Testis (tissue), 3 donors: ENCODE data around the gene GDPD5. TPM values are rescaled to one million over a fixed set of nuclear protein-coding genes. Genes with fewer than 3 reads are reported as not detected.

ENCODE experiments used
- DNase-seq: peaks from one replicate; pipeline ENCODE4 v3.0.0-alpha.2; 2019
- H3K27ac ChIP-seq, 2 donors: fragments of 200-600 bp; sonication (generic); one replicate each; pipeline ENCODE4 v1.5.1; 2019
- H3K27me3 ChIP-seq: fragments of 200-600 bp; sonication (generic); one replicate; pipeline ENCODE4 v1.5.1; 2019
- H3K36me3 ChIP-seq: fragments of 200-600 bp; sonication (generic); one replicate; pipeline ENCODE4 v1.5.1; 2017; ENCODE audit warnings: low read depth; ENCODE audit errors: missing control alignments
- H3K4me1 ChIP-seq: fragments of 200-600 bp; sonication (generic); one replicate; pipeline ENCODE4 v1.5.1; 2019
- H3K4me3 ChIP-seq, 2 donors: fragments of 200-600 bp; sonication (generic); one replicate each; pipeline ENCODE4 v1.5.1; 2017 to 2019
- H3K9me3 ChIP-seq: fragments of 200-600 bp; sonication (generic); one replicate; pipeline ENCODE4 v1.5.1; 2017
- POLR2A ChIP-seq: fragments of 450-650 bp; IDR thresholded peaks from one replicate; pipeline ENCODE4 v1.6.1; 2017; ENCODE audit warnings: antibody characterized with exemption, mild to moderate bottlenecking, moderate library complexity
- WGBS, 2 donors: methylation state at CpG; one replicate each; pipeline ENCODE4 v1.1.5; 2018; 5-methylcytosine and 5-hydroxymethylcytosine counted together
- intact Hi-C: fragments of 100-400 bp; cut with DNase I; formaldehyde crosslinking; loops from one replicate; pipeline ENCODE4 v1.15.1; 2023; ENCODE audit warnings: low total_unique reads
- polyA plus RNA-seq: library from polyadenylated mRNA; stranded (reverse); fragments of 350-450 nt; fragmentation: Illumina TruSeq; extraction: RNeasy Lipid Tissue Mini Kit (QIAGEN cat#74804); gene quantifications from one replicate; pipeline ENCODE4 v1.2.3, GENCODE V29; 2014; ENCODE audit warnings: low read depth, low replicate concordance; ENCODE audit not compliant: insufficient read depth
- total RNA-seq, 2 donors: library from RNA; depleted of rRNA; stranded (reverse); fragments of >200 nt; gene quantifications; one replicate each; pipeline ENCODE4 v1.2.3, GENCODE V29; 2016
- TF ChIP-seq, protein P1 (sequence below), 3 experiments: fragments of 450-650 bp in 2 of 3; fragments of 200-600 bp in 1 of 3; sonication (generic) in 1 of 3; IDR thresholded peaks; one replicate each; pipeline ENCODE4 v1.5.1; 2016 to 2019; ENCODE audit warnings: antibody characterized with exemption in 3 of 3, mild to moderate bottlenecking in 2 of 3, moderate library complexity in 1 of 3

The GDPD5 gene
- total and polyA plus RNA-seq, 3 donors from 2014 or later: 43.3 to 99.5 (median 65.8) TPM

DNA sequence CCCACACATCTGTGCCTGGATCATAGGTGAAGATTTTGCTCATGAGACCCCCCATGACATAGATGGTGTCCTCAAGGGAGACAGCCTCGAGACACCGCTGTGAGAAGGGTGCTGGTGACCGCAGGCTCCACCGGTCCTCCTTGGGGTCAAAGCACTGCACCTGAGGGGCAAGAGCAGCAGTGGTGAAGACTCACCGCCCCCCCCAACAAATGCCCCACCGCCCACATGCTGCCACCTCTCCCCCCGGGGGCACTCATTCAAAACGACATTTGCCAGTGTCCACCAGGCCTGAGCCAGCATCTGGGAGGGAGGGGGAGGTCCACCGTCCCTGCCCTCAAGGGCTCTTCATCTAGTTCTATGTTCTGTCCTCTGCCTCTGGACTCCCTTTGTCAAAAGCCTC lies 102.0 kb downstream of the GDPD5 start:
- 90 to 91% methylated on average over 6 to 7 of the region's 9 CpGs for WGBS, 2 donors
- DNase-seq: no peak
- intact Hi-C loops: no loop called here

DNA sequence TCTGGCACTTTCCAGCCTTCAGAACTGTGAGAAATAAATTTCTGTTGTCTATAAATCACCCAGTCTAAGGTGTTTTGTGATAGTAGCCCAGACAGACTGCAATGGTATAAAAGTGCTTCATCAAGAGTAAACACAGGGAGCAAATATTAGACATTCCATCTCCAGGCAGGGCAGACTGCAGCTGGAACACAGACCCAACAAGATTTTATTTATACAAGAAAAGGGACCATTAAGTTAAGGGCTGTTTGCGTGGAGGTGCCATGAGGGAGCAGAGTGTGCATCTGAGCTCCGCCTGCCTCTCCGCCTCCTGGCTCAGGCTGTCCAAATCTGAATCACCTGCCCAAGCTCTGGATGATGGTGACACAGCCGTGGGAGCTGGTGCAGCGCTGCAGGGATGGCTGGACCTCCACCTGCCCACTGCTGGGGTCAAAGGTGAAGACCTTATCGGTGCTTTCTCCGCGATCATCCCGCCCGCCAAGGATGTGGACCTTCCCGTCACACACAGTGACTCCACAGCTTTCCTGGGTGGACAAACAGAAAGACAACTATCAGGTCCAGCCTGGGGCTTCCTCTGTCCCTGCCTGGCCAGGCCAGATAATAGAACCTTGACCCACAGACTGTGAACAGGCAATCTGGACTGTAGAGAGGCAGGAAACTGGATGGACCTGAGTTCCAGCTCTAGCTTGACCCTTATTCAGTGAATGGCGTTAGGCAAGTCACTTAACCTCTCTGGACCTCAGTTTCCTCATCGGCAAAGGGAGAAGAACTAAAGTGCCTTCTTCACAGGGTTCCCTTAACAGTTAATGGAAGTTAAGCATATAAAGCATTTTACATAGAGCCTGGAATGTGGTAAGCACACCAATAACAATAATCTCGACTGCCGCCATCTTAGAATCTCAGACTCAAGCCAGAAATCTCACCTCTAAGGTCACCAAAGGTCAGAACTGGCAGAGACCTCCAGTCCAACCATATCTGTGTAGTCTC lies 103.2 kb downstream of the GDPD5 start:
- H3K27me3 ChIP-seq: no peaks in the 10 kb centered on the region
- TF ChIP-seq, protein P1, sequence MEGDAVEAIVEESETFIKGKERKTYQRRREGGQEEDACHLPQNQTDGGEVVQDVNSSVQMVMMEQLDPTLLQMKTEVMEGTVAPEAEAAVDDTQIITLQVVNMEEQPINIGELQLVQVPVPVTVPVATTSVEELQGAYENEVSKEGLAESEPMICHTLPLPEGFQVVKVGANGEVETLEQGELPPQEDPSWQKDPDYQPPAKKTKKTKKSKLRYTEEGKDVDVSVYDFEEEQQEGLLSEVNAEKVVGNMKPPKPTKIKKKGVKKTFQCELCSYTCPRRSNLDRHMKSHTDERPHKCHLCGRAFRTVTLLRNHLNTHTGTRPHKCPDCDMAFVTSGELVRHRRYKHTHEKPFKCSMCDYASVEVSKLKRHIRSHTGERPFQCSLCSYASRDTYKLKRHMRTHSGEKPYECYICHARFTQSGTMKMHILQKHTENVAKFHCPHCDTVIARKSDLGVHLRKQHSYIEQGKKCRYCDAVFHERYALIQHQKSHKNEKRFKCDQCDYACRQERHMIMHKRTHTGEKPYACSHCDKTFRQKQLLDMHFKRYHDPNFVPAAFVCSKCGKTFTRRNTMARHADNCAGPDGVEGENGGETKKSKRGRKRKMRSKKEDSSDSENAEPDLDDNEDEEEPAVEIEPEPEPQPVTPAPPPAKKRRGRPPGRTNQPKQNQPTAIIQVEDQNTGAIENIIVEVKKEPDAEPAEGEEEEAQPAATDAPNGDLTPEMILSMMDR (IDR thresholded peaks at IDR 0.05): no peak
- no peak for TF ChIP-seq POLR2A
- H3K9me3 ChIP-seq: no peaks in the 10 kb centered on the region
- WGBS, 2 donors: 82 to 88% methylated on average over 10 to 15 of the region's 15 CpGs
- no peak for DNase-seq
- intact Hi-C loops: no loop called here
- peak overlapping the region; percentile 38 to 59 for H3K27ac ChIP-seq
- peaks cover 7% of the 10 kb centered on the region for H3K4me1 ChIP-seq
- H3K4me3 ChIP-seq: no peak overlapping the region
- no peaks in the 10 kb centered on the region for H3K36me3 ChIP-seq

More for the DNA sequence above, 102.0 kb downstream of the GDPD5 start:
- Histone ChIP-seq H3K27ac (no peak overlapping the region), H3K36me3 (no peaks in the 10 kb centered on the region), H3K27me3 (no peaks in the 10 kb centered on the region), H3K4me3 (no peak overlapping the region), H3K9me3 (no peaks in the 10 kb centered on the region), H3K4me1 (peaks cover 7% of the 10 kb centered on the region)
- no peak for TF ChIP-seq POLR2A
- TF ChIP-seq, protein P1 (IDR thresholded peaks at IDR 0.05): no peak

DNA sequence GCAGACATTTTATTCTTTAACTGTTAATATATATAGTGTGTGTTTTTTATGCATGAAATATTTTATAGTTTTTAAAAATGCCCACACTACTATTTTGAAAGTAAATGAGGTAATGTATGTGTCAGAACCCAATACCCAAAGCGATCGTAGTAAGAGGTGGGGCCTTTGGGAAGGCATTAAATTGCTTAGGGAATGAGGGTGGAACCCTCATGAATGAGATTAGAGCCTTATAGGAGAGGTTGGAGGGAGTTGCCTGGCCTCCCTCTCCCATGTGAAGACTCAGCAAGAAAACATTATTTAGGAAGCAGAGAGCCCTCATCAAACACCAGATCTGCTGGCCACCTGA lies 103.9 kb downstream of the GDPD5 start:
- TF ChIP-seq, protein P1 (IDR thresholded peaks at IDR 0.05): no peak
- no peak for TF ChIP-seq POLR2A
- no peaks in the 10 kb centered on the region for H3K36me3 ChIP-seq
- H3K4me3 ChIP-seq: no peak overlapping the region
- intact Hi-C loops: no loop called here
- H3K4me1 ChIP-seq: peaks cover 7% of the 10 kb centered on the region
- WGBS, 2 donors: 74 to 76% methylated on average over 2 of the region's 2 CpGs
- H3K27me3 ChIP-seq: no peaks in the 10 kb centered on the region
- H3K27ac ChIP-seq: peak overlapping the region; percentile 38 to 59
- DNase-seq: no peak
- H3K9me3 ChIP-seq: no peaks in the 10 kb centered on the region

DNA sequence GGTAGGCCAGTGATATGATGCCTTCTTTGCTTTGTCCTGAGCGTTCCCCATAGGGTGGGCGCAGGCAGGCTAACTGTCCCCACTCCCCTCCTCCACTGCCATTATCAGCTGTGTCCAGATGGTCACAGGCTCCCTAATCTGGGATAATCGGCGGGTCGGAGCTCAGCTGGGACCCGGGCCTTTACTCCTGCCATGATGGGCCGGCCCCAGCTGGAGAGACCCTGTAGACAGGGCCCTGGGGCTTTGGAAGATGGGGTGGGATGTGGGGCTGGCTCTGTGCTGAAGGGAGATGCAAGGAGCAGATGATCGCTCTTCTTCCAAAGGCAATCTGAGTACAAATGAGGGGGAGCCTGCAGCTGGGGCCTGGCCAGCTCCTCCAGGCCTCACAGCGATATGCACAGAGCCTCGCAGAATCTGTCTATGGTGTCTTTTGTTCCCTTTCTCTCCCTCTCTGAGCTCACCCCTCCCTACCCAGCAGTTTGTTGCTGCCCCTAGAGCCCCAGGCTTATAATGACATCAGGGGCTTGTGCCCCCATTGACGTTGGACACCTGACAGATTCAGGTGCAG lies 104.6 kb downstream of the GDPD5 start:
- Histone ChIP-seq H3K27me3 (no peaks in the 10 kb centered on the region), H3K4me3 (no peak overlapping the region), H3K9me3 (no peaks in the 10 kb centered on the region), H3K4me1 (peaks cover 7% of the 10 kb centered on the region), H3K36me3 (no peaks in the 10 kb centered on the region), H3K27ac (peak overlapping the region; percentile 38 to 59)
- WGBS, 2 donors: 62 to 68% methylated on average over 2 to 11 of the region's 11 CpGs
- no peak for TF ChIP-seq POLR2A
- TF ChIP-seq, protein P1 (IDR thresholded peaks at IDR 0.05): no peak
- DNase-seq: peak; percentile 75
- intact Hi-C loops: no loop called here
